HG02623 (cell line): Measurements from ENCODE around the gene JADE3.
"Not testable (repeated sequence)": the region's sequence is repeated elsewhere in the genome, so short reads cannot be mapped to it uniquely, and the experiment has no call there.

ENCODE experiments used
- ATAC-seq: cut with Tn5 transposase; IDR thresholded peaks from one replicate; pipeline ENCODE4 v1.9.1; 2021; ENCODE audit warnings: moderate library complexity; ENCODE audit not compliant: unreplicated experiment

Gene JADE3

DNA sequence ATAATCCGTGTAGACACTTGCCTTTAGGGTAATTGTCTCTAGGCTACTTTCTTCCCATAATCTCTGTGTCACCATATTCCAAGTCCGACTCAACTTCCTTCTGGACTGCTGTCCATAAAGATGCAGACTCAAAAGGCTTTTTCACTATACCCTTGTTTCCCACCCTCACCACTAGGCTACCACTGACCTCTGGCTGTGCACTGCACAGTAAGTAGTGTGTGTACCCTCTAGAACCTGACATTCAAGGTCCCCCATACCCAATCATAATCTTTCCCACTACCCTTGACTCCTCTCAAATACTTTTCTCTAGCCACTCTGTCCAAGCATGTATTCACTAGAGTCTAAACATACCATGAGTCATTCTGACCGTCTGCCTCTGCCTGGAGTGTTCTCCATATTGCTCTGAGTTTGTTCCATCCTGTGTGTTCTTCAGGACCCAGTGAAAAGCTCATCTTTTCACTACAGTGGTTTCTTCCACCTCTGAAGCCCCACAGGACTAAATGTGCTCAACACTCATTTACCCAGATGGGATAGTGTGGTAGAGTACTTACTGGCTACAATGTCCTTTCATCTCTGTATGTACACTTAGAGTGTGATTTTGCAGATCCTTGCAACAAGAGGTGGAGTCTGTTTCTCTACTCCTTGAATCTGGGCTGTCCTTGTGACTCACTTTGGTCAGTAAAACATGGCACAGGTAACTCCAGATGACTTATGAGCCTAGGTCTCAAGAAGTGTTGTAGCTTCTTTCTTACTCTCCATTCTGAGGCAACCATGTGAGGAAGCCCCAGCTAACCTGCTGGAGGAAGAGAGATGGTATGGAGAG lies 17.4 kb downstream of the JADE3 start:
- no peak for ATAC-seq

GRCh38 chrX:46935295-46935694 lies 23.1 kb downstream of the JADE3 start:
- no peak for ATAC-seq

DNA sequence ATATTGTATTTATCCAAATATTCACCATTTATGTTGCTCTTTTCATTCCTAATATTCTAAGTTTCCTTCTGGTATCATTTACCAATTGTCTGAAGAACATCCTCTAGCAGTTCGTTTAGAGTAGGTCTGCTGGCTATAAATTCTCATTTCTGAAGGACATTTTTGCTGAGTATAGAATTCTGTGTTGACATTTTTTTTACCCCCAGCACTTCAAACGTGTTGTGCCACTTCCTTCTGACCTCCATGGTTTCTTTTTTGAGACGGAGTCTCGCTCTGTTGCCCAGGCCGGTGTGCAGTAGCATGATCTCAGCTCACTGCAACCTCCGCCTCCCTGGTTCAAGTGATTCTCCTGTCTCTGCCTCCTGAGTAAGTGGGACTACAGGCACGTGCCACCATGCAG lies 26.4 kb downstream of the JADE3 start:
- no peak for ATAC-seq

GRCh38 chrX:46941341-46941740 lies 29.1 kb downstream of the JADE3 start:
- no peak for ATAC-seq

- ATAC-seq = peak; percentile 82
Observed at GRCh38 chrX:46953137-46953527, 40.9 kb downstream of the JADE3 start.

- peak; percentile 25 for ATAC-seq
Observed at GRCh38 chrX:46953597-46953996, 41.4 kb downstream of the JADE3 start.

DNA sequence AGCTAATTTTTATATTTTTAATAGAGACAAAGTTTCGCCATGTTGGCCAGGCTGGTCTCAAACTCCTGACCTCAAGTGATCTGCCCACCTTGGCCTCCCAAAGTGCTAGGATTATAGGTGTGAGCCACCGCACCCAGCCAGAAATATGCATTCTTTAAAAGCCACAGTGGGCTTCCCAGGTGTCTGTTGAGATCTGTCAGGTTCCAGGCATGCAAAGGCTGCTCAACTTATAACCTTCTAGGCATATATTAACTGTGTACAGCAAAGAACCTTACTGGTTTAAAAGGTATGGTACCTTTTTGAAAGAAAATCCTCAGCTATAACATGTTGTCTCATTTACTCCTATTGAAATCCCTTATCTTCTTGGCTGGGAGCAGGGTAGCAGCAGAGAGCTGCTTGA lies 42.5 kb downstream of the JADE3 start:
- no peak for ATAC-seq

DNA sequence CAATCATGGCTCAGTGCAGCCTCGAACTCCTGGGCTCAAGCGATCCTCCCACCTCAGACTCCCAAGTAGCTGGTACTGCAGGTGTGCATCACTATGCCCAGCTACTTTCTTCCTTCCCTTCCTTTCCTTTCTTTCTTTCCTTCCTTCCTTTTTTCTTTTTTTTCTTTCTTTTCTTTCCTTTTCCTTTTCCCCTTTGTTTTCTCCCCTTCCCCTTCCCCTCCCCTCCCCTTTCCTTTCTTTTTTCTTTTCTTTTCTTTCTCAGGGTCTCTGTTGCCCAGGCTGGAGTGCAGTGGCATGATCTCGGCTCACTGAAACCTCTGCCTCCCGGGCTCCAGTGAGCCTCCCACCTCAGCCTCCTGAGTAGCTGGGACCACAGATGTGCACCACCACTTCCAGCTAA lies 44.4 kb downstream of the JADE3 start:
- not testable (repeated sequence) for ATAC-seq

- no peak for ATAC-seq
Observed at GRCh38 chrX:46957297-46957696, 45.1 kb downstream of the JADE3 start.

DNA sequence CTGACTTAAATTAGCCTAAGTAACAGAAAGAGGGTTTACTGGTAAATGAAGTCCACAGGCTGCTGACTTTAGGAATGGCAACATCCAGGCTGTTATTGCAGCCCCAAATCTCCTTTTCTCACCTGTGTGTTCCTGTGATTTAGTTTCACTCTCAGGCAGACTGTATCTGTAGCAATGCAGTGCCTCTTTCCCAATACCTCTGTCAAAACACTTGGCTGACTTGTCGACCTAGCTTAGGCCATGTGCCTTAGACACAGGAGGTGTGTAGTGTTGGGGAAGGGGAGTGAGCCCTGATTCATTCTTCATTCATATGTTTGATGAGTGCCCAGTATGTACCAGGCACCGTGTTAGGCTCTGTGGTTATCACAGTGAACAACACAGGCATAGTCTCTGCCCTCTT lies 46.9 kb downstream of the JADE3 start:
- ATAC-seq = no peak

GRCh38 chrX:46959985-46960700 lies 47.9 kb downstream of the JADE3 start:
- no peak for ATAC-seq

DNA sequence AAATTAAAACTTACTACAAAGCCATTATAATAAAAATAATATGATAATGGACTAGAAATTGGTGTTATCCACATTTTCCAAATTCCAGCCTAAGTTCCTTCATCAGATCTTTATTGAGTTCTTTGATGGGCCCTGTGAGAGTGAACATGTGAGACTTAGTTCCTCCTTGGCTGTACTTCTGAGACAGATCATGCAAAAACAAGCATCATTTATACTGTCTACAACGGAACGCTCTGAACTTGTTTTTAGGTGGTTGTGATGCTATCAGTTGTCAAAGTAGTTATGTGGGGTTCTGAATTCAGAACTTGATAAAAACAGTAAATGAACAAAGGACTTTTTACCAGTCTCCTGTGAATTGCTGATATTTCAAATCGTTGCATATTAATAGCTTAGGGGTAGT lies 48.9 kb downstream of the JADE3 start:
- no peak for ATAC-seq

DNA sequence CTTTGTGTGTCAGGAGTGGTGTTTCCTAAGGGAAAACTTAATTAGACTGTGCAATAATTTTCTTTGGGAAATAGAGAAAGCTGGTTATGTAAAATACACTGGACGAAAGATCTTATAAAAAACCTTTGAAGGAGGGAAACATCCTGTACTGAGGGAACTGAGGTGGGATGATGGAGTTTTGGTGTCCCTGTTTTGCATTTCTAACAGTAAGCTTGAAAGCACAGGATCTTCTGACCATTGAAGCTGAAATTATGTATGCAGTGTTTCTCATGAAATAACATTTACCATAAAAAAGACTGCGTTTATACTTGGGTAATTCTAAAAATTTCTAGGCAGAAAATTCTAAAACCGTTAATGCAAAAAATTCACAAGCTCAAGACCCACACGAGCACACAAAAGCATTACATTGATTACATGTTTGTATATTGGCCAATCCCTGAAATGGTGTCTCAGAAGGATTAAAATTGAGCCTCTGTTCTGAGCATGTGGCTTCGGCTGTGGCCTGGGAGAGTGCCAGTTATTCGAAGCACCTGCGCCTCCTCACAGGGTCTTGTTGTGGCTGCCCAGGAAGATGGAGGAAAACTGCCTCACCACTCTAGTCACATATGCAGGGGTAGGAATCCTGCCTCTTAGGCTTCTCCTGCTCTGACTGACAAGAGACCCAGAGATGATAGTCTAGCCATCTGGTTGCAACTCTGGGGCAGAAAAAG lies 49.5 kb downstream of the JADE3 start:
- ATAC-seq = no peak

DNA sequence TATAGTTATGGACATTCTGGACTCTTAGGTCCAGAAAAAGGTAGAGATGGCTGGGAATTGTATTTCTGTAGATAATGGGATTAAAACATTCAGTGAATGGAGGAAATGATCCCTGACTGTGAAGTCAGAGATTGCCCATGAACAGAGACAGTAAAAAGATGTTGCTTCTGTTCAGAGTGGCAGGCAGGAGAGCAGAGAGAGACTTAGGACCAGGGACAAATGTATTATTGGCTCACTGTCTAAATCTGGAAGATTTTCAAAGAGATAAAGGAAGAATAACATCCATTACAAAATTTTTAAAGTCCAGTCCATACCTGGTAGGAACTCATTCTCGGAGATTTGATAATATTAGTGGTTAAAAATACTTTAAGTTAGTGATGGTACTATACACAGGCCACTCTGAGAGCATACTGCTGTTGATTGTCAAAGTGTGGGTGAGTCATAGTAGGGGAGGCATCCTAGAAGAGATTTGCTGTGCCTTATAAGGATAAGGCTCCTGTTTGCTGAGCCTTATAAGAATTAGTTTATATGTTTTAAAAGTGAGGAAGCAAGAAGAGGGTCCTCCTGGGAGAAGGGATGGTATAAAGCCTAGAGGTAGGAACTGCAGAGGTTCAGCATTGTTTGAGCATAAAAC lies 53.0 kb downstream of the JADE3 start:
- no peak for ATAC-seq

DNA sequence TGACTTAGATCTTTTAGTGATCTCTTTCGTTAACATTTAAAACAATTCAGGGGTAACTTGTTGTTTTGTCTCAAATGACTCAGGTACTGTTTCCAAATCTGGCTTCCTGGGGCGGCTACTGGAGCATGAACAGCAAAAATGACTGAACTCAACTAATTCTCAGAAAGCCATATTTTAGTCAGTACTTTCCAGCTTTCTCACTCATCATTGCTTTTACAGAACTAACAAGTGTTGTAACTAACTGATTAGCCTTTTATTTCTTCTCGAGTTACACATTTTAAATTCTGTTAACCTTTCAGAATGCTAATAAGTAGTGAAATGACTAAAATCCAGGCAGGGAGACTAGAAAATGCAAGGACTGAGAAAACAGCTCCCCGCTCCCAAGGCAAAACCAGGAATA lies 55.3 kb downstream of the JADE3 start:
- peak; percentile 53 for ATAC-seq

- not testable (repeated sequence) for ATAC-seq
Observed at GRCh38 chrX:46977046-46977445, 64.8 kb downstream of the JADE3 start.

DNA sequence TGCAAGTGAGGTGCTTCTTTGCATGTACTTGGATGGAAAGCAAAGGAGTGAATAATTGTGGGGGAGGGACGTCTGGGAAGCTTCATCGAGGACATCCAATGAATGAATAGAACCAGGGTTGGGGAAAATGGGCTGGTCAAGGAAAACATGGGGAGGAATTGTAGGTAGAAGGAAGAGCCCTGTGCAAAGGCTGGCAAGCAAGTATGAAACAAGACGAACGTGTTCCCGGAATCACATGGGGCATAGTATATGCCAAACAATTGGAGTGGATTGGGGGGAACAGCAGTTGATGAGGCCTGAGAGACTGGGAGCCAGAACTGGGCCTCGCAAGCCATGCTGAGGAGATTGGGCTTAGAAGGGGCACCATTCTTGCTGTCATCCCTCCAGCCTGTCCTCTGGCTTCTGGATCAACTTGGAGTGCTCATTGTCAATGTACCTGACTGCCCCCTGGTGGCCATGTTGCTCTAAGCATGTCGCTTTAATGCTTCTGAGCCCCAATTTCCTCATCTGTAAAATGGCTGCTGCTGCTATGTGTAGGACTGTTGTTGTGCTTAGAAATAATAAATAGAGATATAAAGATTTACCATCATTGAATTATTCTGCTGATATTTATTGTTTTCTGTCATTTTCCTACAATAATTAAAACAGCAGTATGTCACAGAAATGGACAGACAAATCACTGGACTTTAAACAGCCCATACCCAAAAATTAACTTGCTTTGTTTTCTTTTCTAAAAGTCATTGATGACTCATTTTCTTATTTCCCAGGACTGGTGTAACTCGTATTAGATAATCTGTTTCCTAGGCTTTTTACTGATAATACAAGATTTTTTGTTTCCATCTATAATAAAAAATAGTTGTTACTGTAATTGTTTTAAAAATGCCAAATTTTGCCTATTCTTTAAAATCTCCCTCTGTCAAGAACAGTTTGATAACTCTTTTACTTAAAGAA lies 66.4 kb downstream of the JADE3 start:
- ATAC-seq = no peak

- no peak for ATAC-seq
Observed at GRCh38 chrX:46984705-46985104, 72.5 kb downstream of the JADE3 start.

- ATAC-seq = no peak
Observed at GRCh38 chrX:46989548-46989947, 77.3 kb downstream of the JADE3 start.

- ATAC-seq = no peak
Observed at GRCh38 chrX:46991664-46992063, 79.4 kb downstream of the JADE3 start.
